ENCODE results near the gene IQGAP3.
"Not testable (repeated sequence)": the region's sequence is repeated elsewhere in the genome, so short reads cannot be mapped to it uniquely, and the experiment has no call there.

IQGAP3 gene

DNA sequence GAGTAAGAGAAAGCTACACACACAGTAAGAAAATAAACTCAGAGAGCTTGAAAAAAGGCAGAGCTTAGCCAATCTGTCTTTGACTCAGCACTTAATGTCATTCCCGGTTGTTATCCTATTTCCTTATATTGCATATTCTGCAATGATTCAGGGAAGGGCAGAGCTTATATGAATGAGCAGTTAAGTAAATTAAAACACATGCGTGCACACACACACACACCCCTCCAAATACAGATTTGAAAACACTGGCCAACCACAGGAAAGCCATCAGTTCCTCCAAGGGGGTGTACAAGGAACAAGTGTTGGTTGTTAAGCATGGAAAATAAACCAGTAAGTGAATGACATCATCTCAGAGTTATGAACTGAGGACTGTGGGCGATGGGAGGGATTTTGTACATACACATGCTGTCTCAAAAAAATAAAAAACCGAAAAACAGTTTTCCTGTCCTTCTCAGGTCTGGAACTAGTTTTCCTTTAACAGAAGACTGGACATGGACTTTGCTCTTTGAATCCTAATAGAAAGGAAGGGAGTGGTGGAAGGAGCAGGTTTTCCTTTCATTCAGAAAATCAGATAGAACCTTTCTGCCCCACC, 1.0 kb downstream of the IQGAP3 start:
- no peak for DNase-seq

DNA sequence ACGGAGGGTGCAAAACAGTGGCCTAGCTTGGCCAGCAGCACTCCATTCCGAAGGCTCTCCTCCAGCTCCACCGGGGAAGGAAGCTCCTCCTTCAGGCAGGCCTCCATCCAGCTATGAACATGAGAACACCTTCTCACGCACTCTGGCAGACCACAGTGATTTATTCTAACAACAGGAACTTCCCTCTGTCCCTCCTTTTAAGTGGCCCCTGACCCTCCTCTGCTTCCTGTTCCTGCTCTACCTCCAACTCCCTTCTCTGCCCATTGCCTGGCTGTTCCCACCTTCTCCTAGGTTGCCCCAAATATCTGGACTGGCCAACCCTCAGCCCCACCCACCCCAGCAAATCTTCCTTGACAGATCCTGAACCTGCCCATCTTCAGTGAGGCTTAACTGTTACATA, 5.9 kb downstream of the IQGAP3 start:
- no peak for DNase-seq

DNA sequence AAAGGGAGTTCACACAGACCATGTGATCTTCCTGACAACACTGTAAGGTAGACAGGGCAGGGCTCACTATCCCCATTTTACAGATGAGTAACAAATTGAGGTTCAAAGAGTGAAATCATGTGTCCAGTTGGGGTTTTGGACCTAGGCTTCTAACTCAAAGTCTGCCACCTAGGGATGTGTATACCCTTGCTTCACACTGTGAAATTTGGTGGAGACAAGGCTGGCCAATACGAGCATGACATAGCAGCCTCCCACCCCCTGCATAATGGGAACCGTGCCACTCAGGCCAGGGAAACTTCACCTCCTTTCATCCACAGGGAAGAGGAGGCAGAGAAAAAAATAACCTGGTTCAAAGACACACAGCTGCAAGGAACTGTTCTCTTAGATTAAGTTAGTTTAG, 6.8 kb downstream of the IQGAP3 start:
- DNase-seq: no peak

DNA sequence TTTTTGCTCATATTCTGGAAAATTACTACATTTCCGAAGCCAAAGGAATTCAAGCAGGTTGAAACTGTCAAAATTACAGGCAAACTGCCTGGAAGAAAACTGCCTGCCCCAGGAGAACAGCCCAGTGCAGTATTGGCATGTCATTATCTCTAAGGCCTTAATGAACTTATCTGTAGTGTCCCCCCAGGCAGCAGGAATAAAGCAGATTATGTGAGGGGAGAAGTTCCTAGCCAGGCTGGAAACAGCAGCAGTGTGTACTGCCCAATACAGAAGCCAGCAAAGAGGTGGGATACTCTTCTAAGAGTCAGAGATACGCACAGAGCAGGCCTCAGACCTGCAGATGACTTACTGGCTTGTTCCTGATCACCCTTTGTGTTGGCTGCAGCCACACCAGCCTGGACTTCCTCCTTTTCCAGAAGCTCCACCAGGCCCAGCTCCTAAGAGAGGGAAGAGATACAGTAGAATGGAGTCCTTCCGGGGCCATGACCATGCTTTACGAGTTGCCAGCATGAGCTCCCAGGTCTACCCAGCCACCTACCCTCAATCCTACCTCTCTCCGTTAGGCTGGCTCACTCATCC, 11.7 kb downstream of the IQGAP3 start:
- DNase-seq: no peak

DNA sequence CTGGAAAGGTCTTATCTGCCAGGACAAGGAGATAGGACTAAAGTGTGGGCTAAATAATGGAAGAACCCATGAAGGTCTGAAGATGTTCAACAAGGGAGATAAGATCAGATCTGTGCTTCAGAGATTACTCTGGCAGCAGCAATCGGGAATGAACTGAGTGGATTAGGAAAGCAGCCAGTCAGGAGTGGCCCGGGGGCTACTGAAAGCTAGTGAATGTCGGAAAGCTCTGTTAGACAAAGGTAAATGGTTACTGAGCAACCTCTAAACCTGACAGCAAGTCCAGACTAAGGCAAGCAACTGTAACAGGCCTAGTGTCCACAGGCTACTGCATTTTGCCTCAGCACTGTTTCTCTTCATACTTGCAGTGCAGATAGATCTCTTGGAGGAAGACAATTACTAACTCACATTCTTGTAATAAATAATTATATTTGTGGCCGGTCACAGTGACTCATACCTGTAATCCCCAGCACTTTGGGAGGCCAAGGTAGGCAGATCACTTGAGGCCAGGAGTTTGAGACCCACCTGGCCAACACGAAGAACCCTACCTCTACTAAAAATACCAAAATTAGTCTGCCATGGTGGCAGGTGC, 12.5 kb downstream of the IQGAP3 start:
- no peak for DNase-seq

DNA sequence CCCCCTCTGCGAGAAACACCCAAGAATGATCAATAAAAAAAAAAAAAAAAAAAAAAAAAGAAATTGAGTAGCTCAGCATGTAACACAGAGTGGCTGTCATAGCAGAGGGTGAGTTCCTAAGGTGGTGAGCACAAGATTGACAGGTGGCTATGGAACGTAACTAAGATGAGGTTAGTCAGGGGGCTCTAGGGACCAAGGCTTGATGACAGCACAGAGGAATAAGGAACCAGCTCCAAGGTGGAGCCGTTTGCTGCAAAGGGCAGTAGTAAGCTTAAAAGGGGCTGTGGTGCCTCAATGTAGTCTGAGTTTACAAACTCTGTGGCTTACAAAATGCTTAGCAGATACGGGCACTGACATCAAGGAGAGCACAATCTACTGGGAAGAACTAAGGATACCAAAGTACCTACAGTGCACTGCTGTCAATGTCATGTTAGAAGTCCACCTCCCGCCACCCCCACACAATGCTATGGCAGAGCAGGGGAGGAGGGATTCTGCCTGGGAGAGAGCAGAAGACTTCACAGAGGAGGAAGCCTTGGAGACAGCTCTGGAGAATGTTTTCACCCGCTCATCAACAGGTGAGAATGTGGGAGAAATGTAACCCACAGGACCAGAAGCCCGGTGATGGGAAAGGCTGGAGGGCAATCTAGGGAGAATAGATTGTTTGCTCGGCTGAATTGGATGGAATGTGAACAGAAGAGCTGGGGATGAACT, 13.1 kb downstream of the IQGAP3 start:
- DNase-seq: no peak

DNA sequence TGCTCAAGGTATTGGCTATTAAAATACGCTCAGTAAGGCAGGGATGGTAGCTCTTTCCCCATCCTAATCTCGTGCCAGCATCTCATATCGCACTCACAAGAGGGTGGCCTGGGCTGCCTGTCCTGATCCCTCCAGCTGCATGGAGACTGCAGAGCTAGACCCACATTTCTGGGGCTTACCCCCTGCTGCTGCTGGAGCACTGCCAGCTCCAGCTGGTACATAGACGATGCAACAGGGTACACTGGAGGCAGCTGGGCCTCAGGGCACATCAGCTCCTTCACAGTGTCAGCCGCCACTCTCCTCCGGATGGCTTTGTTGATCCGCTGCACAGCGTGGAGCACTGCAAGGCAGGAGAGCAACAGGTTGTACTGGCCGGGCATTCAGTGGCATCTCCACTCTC, 16.0 kb downstream of the IQGAP3 start:
- no peak for DNase-seq

DNA sequence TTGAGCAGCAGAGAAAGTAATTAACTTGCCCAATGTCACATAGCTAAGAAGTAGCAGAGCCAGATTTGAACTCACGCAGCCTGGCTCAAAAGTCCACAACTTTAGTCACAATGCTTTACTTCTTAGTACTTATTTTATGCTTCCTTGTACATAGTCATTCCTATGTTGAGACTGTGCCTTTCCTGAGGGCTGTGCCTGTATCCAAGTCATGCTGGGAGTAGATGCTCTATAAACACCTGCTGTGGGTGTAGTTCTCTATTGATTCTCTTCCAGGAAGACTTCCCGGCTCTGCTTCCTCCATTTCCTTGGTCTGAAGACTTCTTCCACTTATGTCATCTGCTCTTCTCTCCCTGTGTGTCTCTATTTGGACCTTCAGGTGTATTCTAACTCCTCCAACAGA, 16.6 kb downstream of the IQGAP3 start:
- no peak for DNase-seq

DNA sequence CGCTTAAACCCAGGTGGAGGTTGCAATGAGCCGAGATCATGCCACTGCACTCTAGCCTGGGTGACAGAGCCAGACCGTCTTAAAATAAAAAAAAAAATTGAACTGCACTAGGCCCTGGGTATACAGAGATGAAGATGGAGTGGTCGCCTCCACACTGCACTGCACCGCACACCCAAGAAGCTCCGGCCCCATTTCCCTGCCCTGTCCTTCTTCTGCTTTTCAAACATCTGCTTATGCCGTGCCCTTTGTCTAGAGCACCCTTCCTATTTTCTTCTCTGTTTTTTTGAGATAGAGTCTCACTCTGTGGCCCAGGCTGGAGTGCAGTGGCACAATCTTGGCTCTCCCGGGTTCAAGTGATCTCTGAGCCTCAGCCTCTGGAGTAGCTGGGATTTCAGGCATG, 17.4 kb downstream of the IQGAP3 start:
- DNase-seq: no peak

DNA sequence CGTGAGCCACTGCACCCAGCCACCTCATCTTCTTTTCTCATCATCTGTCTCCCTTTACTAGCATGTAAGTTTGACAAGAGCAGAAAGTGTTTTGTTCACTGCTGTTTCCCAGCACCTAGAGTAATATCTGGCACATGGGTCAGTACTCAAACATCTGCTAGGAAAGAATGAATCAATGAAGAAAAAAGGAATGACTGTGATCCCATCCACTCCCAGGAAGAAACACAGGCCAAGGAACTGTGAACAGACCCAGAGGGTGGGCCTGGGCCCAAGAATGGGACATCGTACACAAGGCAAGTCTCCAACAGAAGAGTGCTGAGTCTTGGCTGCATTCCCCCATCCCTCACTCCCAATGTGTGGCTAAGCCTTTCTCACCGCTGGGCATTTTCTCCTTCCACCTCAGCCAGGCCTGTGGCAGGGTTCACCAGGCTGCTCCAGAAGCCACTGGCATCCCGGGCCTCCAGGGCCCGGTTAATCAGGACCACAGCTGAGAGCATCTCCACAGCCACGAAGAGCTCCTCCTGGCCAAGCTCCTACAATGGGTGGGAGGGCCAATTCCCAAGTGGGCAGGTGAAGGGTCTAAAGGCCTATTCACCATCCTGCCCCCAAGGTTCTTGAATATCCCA, 18.4 kb downstream of the IQGAP3 start:
- no peak for DNase-seq

DNA sequence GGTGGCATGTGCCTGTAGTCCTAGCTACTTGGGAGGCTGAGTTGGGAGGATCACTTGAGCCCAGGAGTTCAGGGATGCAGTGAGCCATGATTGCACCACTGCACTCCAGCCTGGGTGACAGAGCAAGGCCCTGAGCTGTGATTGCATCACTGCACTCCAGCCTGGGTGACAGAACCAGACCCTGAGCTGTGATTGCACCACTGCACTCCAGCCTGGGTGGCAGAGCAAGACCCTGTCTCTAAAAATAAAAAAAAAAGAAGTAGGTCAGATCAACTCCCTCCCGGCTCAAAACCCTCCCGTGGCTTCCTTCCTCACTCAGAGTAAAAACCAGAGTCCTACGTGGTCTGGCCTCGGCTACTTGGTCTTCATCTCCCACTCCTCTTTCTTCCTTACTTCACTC, 19.4 kb downstream of the IQGAP3 start:
- DNase-seq: not testable (repeated sequence)

DNA sequence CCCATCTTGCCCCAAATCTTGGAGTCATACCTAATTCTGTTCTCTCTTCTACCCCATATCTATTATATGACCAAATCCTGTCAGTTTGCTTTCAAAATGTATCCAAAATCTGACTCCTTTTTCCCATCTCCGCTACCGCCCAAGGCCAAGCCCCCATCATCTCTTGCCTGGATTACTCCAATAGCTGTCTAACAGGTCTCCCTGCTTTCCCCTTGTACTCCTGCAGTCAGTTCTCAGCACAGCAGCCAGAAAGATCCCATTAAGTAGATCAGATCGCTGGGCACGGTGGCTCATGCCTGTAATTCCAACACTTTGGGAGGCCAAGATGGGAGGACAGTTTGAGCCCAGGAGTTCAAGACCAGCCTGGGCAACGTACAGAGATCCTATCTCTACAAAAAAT, 19.8 kb downstream of the IQGAP3 start:
- DNase-seq: no peak

DNA sequence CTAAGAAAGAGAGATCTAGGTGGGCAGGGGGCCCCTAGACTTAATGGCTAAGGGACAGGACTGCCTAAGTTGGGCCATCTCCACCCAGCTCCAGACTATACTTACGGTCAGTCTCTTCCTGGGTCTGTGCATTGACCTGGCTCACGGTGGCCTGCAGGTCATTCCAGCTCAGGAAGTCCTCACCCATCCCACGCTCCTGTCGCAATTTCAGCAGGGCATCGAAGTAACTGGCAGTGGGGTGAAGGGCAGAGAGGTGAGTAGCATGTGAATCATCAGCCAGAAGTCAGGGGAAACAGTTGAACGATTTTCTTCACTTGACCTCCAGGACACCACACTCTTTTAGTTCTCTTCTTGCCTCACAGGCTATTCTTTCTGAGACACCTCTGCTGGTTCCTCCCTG, 20.5 kb downstream of the IQGAP3 start:
- no peak for DNase-seq

DNA sequence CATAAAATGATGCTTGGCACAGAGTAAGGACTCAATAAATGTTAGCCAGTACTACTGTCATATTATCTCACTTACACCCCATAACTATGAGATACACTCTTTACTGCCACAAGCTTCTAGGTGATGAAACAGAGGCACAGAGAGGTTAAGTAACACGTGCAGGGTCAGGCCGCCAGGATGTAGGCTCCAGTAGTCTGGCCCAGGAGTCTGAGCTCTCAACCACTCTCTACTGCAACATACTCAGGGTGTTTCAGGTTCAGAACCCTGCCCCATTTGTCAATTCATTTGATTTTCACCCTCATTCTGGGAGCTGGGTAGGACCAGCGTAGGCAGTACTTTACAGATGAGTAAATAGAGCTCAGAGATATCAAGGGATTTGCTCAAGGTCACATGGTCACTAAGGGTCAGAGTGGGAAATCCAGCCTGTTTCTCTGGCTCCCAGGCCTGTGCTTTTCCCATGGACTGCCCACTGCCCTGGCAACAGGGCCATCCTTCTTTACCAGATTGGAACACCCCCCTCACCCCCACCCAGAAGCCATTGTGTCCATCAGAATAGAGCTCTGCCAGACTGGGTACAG, 21.2 kb downstream of the IQGAP3 start:
- DNase-seq: no peak

DNA sequence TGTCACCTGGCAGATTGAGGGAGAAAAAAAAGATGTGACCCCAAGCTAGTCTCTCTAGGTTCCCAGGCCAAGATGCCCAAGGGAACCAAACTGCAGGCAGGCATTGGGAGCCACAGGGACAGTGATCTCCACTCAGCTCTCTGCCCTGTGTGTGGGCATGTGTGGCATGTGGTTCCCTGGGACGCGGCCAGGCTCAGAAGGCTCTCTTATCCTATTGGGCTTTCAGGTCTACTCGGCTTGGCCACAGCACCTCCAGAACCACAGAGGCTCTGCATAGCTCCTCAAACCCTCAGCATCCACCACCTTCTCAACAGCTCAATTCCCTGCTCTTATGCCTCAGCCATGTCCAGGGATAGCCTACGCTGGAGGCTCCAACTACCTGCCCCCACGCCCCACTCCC, 22.0 kb downstream of the IQGAP3 start:
- no peak for DNase-seq

DNA sequence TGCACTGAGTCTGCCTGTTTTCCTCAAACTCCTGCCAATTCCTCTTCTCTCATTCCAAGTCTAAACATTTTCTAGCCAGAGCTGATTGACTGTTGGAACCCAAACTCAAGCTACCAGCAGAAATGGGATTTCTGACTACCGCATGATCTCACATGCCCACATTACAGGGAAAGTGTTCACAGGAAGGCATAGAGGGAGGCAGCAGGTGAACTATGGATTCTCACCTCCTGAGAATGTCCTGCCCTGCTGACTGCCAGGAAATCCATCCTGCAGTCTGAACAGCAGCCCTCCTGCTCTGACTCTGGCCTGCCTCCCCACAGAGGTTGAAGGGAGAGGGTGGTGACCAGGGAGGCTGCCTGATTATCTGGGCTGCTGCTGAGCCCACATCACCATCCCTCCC, 22.5 kb downstream of the IQGAP3 start:
- DNase-seq: no peak

DNA sequence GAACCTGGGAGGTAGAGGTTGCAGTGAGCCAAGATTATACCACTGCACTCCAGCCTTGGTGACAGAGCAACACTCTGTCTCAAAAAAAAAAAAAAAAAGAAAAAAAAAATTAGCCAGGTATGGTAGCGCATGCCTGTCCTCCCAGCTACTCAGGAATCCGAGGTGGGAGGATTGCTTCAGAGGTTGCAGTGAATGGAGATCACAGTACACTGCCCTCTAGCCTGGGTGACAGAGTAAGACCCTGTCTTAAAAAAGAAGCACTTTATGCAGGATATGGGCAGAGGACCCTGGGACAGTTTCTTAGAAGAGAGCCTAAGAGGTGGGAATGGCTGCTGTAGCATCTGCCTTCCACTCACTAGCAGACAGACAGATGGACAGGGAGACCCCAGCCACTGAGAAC, 23.0 kb downstream of the IQGAP3 start:
- no peak for DNase-seq

DNA sequence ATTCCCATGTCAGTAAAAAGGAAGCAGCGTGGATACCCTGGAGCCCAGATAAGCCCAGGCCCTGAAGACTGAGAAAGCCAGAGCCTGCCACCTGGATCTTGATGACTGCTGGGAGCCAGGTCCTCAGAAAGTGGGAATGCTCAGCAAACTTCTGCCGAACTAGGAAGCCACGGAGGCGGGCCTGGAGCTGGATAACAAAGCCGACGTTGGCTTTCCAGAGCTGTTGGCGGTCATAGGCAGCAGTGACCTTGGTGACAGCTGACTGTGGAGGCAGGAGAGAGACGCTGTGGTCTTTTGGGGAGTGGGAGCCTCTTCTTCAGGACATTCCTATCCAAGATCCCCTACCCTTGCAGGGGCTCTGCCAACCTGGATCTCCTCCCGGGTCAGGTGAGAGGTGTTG, 24.4 kb downstream of the IQGAP3 start:
- DNase-seq: no peak

DNA sequence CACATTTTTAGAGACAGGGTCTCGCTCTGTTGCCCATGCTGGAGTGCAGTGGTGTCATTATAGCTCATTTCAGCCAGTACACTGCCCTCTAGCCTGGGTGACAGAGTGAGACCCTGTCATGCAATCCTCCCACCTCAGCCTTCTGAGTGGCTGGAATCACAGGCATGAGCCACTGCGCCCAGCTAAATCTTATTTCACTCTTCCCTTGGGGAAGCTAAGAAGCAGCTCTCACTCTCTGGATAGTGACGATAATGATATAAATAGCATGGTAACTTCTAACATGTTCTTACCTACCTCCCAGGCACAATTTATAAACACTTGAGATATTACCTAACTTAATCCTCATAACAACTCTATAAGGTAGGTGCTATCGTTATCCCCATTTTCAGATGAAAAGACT, 24.9 kb downstream of the IQGAP3 start:
- no peak for DNase-seq

DNA sequence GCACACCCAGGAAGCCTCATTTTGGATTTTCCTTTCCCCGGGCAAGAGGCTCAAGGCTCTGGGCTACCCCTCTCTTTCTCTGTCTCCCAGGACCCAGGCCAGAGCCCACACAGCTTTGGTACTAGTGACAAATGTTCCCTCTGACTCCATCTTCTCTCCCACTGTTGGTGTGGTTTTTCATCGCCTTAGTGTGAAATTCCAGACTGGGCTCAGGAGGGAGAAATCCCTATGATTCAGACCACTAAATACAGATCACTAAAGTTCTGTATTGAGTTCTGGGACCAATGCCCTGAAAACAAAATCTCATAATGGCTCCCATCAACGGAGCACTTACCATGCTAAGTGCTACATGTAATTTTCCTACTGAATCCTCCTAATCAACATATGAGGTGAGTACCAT, 26.1 kb downstream of the IQGAP3 start:
- DNase-seq: no peak

DNA sequence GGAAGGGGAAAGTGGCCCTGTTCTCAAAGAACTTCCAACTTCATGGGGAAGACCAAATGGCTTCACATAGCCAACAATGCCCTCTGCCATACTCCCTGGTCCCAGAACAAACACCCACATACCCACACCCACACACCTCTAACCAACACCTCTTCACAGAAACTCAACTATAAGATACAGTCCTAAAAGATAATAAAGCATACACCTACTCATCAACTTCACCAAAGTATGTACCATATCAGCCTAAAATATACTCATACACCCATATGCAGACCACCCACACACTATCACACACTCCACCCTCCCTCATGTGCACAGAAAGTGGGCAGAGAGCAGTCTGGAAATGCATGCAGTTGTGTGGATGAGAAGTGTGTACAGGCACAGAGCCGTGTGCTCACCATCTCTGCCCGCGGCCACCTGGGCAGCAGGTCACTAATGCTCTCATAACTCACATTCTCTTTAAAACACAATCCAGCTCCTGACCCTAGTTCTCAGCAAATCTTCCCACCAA, 27.7 kb downstream of the IQGAP3 start:
- no peak for DNase-seq

DNA sequence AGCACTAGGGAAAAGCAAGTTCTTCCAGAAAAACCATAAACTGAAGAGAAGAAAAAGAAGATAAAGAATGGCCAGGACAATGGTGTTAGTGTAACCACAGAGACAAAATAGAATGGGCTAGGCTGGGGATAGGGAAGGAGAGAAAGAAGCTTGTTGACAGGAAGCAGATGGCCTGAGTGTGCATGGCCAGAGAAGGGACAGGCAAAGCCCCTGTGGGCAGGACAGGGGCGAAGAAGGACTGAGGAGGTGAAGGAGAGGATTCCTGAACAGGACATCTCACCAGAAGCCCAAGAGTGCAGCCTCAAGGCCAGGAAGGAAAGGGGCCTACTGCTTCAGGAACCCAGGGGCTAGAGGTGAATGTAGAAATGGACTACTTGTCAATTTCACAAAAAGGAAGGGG, 29.3 kb downstream of the IQGAP3 start:
- DNase-seq: no peak

DNA sequence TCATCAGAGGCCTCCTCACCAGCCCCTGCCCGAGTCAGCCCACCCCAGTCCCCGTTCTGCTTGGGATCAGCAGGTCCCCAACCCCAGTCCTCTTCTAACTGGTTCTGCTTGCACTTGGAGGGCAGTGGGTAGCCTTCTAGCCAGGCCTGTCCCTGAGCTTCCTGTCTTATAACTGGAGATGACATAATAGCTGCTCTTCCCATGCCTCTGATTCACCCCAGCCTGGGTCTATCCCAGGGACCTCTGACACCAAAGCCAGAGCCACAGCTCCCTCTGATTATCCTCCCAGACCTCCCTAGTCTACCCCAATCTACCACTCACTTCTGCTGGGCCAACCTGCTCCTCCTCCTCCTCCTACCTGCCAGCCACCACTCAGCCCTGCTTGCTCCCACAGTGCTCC, 31.4 kb downstream of the IQGAP3 start:
- no peak for DNase-seq

Data from stimulated activated CD4-positive, alpha-beta T cell treated with anti-CD3 and anti-CD28 coated beads, Interleukin-1b, Interleukin-23, amount 100 ng/mL, for 48 hours (primary cell).